Measurements from ENCODE around the gene CDO1.

CDO1 gene

GRCh38 chr5:115785381-115786065, 30.9 kb downstream of the CDO1 start:
- no peak for DNase-seq (ENCODE audit: low read depth)

- no peak for DNase-seq (ENCODE audit: low read depth)
Observed at GRCh38 chr5:115778417-115778816, 38.0 kb downstream of the CDO1 start.

DNA sequence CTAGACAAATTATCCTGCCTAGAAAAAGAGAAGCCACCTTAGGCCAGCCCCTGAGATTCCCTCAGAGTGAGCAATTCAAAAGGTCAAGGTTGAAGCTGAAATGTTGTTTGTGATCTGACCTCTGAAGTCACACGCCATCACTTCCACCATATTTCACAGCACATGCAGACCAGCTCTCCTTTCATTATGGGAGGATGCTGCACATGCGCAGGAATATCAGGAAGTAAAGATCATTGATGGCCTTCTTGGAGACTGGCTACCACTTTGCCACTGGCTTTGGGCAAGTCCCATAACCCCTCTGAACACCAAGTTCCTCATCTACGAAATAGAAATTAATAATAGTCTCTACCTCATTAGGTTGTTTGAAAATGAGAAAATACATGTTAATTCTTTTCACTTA, 39.5 kb downstream of the CDO1 start:
- no peak for DNase-seq (ENCODE audit: low read depth)

GRCh38 chr5:115775999-115776398, 40.5 kb downstream of the CDO1 start:
- DNase-seq (ENCODE audit: low read depth) = no peak

- DNase-seq (ENCODE audit: low read depth) = no peak
Observed at GRCh38 chr5:115774684-115775083, 41.8 kb downstream of the CDO1 start.

DNA sequence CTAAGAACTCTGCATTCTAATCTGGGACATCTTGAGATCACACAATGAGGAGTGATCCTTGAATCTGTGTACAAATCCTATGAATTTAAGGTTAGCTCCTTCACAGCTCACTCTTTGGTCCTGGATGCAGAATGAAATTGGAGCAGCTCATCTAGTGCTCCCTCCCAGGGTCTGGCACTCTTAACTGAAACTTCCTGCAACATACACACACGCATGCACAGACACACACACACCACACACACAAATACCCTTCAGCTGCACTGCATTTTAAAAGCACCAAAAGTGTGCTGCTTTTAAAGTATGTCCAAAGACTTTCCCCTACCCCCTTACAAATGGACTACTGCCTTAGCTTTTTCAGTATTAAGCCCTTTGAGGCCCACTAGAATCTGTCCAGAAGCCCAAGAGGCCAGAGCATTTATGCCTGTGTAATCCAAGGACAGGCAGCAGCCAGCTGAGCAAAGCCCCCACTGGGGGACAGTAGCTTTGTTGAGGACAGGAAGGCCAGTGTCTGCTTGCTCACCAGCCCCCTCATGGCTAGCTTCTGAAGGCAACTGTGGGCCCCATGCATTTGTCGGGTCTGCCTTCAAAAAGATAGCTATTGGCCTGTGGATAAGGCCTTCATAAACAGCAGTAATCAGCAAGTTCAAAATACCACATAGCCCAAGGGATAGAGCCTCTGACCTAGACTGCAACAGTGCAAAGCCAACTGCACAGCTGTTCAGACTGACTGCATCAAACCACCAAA, 43.6 kb downstream of the CDO1 start:
- no peak for DNase-seq (ENCODE audit: low read depth)

GRCh38 chr5:115770466-115770865, 46.0 kb downstream of the CDO1 start:
- DNase-seq (ENCODE audit: low read depth) = no peak

DNA sequence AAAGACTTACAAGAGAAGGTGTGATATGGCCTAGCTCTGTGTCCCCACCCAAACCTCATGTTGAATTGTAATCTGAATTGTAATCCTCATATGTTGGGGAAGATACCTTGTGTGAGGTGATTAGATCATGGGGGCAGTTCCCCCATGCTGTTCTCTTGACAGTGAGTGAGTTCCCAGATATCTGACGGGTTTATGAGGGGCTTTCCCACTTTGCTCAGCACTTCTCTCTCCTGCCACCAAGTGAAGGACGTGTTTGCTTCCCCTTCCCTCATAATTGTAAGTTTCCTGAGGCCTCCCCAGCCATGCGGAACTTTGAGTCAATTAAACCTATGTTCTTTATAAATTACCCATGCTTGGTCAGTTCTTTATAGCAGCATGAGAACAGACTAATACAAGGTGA, 49.0 kb downstream of the CDO1 start:
- no peak for DNase-seq (ENCODE audit: low read depth)

- DNase-seq (ENCODE audit: low read depth) = no peak
Observed at GRCh38 chr5:115766608-115767007, 49.9 kb downstream of the CDO1 start.

- DNase-seq (ENCODE audit: low read depth) = no peak
Observed at GRCh38 chr5:115758356-115758755, 58.1 kb downstream of the CDO1 start.

DNA sequence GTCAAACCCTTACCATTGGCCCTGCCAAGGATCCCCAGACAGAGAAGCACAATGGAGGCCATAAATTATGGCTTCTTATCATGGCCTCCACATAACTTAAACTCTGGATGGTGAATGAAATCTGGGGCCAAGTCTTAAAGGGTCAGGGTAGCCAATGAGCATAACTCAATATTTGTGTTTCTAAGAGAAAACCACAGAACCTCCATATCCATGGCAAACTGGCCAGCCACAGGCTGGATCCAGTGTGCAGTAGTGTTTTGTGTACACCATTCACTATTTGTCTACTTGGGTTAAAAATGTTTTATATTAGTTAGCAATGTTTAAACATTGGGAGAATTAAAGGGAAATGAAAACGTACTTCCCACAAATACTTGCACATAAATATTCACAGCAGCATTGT, 60.8 kb downstream of the CDO1 start:
- DNase-seq (ENCODE audit: low read depth) = no peak

All from T follicular helper cell (primary cell).